Large intestine (tissue), 3 donors: ENCODE measurements around the gene FAM53A. TPM values are rescaled to one million over a fixed set of nuclear protein-coding genes. Genes with fewer than 3 reads are reported as not detected.
"Not testable (repeated sequence)": the region's sequence is repeated elsewhere in the genome, so short reads cannot be mapped to it uniquely, and the experiment has no call there.

Experiments
- DNase-seq, 2 donors: peaks; one replicate each; pipeline versions ENCODE4 v3.0.0 to v3.0.0-alpha.2; 2013
- H3K27ac ChIP-seq: one replicate; pipeline ENCODE4 v1.5.1; 2013; ENCODE audit warnings: low read length
- H3K27me3 ChIP-seq: 2 replicates; pipeline ENCODE4 v1.6.1; 2013; ENCODE audit warnings: low read length; ENCODE audit not compliant: control insufficient read depth, insufficient read depth
- H3K36me3 ChIP-seq: 2 replicates; pipeline ENCODE4 v1.6.1; 2013; ENCODE audit warnings: low read length; ENCODE audit not compliant: control insufficient read depth, insufficient read depth
- H3K4me1 ChIP-seq: one replicate; pipeline ENCODE4 v1.6.1; 2013; ENCODE audit warnings: low read length; ENCODE audit not compliant: control insufficient read depth, insufficient read depth
- H3K4me3 ChIP-seq: one replicate; pipeline ENCODE4 v1.5.1; 2013; ENCODE audit warnings: low read length
- H3K9me3 ChIP-seq: one replicate; pipeline ENCODE4 v1.6.1; 2013; ENCODE audit warnings: mild to moderate bottlenecking, low read depth, low read length, moderate library complexity; ENCODE audit not compliant: control insufficient read depth
- WGBS: methylation state at CpG from one replicate; pipeline ENCODE4 v1.1.5; 2013; ENCODE audit warnings: low lambda C conversion rate; ENCODE audit not compliant: insufficient coverage; 5-methylcytosine and 5-hydroxymethylcytosine counted together
- polyA plus RNA-seq: library from polyadenylated mRNA; unstranded; fragments of 120-200 nt; gene quantifications from one replicate; pipeline ENCODE4 v1.2.1, GENCODE V29; 2013

The FAM53A gene
- polyA plus RNA-seq, 1 donor, result 0.84 TPM

DNA sequence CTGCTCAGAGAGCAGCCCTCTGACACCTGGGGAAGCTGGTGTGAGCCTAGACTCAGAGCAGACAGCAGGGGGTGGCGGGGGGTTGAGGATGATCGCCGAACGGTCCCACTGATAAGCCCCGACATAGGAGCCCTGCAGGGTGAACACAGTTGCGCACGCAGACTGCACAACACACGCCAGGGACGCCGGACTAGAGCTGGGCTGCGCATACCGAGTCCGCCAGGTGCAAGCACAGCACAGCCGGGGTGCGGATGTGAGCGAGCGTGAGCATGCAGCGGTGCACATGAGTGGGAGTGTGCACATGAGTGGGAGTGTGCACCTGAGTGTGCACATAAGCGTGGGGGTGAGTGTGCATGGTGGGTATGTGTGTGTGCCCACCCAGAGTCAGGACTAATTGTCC is 36.7 kb downstream of the FAM53A start:
- H3K4me1 ChIP-seq, result no peaks in the 10 kb centered on the region
- WGBS, result no CpG with 5 or more reads among the region's 19 CpGs

DNA sequence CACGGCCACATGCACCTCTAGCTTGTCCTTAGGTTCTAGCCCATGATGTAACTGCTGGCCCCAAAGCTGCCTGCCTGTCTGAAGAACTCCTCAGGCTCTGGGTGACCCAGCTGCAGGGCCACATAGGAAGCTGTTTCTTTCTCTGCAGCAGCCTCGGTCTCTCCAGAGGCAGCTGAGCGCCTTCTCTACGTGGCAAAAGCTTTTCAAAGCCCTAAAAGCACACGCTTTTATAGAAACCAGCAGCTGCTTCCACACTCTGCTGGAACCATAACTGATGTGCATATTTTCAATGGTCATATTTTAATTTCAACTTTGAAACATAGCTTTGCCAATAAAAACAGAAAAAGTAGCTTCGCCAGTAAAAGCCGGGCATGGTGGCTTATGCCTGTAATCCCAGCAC is 37.4 kb downstream of the FAM53A start:
- Histone ChIP-seq H3K27me3 (no peaks in the 10 kb centered on the region), H3K27ac (no peak overlapping the region), H3K4me3 (no peak overlapping the region), H3K9me3 (no peaks in the 10 kb centered on the region), H3K36me3 (no peaks in the 10 kb centered on the region), H3K4me1 (no peaks in the 10 kb centered on the region)
- WGBS, result 80% methylated on average over 1 of the region's 7 CpGs
- DNase-seq, result no peak

More for the DNA sequence above, 36.7 kb downstream of the FAM53A start:
- Histone ChIP-seq H3K27ac (no peak overlapping the region), H3K27me3 (no peaks in the 10 kb centered on the region), H3K9me3 (peaks cover 7% of the 10 kb centered on the region), H3K36me3 (no peaks in the 10 kb centered on the region), H3K4me3 (no peak overlapping the region)
- no peak for DNase-seq

DNA sequence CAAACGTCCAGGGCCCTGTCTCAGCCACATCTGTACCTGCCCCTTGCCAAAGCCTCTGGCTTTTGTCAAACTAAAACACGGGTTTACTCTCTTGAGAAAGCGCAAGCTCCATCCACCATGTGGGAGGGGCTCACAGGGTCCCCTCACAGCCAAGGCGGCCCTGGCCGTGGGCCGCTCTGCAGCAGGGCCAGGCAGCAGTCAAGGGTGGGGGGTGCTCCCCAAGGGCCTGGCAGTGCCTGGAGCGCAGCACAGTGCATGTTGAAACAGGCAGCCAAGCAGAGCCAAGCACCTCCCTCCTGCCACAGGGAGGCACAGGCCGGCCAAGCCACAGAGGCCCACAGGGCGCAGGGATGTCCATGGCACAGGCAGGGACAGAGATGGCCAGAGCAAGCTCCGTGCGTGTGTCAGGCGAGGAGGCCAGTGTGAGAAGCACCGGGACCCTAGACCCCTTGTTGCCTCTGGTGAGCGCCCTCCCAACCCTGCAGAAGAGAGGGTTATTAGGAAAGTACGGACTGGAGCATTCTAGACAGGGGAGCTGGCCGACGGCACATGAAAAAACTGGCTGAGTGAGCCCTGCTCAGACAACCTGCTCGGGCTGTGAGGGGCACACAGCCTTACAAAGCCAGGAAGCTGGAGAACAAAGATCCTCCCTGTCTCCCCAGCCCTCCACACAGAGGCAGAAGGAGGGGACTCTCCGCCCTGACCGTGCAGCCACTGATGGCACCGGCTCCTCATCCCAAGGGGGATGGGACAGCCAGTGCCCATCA is 39.0 kb downstream of the FAM53A start:
- Histone ChIP-seq H3K27ac (no peak overlapping the region), H3K4me3 (no peak overlapping the region), H3K36me3 (no peaks in the 10 kb centered on the region), H3K27me3 (no peaks in the 10 kb centered on the region), H3K4me1 (peaks cover 7% of the 10 kb centered on the region), H3K9me3 (no peaks in the 10 kb centered on the region)
- peak in 1 of 2 donors; percentile 14 for DNase-seq
- WGBS, result no CpG with 5 or more reads among the region's 21 CpGs

DNA sequence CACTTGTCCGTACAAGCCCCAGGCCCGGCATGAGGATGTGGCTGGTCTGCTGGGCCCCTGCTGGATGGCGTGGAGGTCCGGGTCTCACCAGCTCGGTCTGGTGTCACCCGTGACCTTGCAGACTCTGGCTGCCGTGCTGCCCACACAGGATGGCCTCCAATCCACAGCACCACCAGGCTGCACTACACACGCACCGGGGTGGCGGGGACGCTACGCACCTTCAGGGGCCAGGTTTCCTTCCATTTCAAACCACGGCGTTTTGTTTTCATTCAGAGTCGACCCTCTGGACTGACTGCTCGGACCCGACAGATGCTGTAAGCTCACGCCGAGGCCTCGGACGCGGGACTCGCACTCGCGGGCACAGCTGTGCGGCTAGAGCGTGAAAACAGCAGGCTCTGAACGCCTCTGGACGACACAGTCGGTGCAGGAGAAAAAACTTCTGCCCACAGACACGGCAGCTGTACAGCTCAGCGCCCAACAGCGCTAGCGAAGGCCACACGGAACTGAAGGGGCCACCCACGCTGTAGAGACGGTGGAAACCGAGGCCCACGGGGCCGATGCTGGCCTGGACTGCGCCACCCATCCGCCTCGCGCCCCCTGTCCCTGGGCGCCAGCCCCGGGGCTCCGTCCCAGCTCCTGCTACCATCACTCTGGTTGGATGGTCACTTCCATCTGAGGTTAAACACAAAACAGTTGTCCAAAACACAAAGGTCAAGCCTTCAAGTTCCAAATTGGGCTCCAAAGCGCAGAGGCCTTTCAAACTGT is 40.0 kb downstream of the FAM53A start:
- no peaks in the 10 kb centered on the region for H3K9me3 ChIP-seq
- H3K36me3 ChIP-seq, result no peaks in the 10 kb centered on the region
- no peaks in the 10 kb centered on the region for H3K27me3 ChIP-seq
- no peak for DNase-seq
- 100% methylated on average over 1 of the region's 48 CpGs for WGBS
- H3K27ac ChIP-seq, result no peak overlapping the region
- H3K4me3 ChIP-seq, result no peak overlapping the region
- peaks cover 14% of the 10 kb centered on the region for H3K4me1 ChIP-seq

DNA sequence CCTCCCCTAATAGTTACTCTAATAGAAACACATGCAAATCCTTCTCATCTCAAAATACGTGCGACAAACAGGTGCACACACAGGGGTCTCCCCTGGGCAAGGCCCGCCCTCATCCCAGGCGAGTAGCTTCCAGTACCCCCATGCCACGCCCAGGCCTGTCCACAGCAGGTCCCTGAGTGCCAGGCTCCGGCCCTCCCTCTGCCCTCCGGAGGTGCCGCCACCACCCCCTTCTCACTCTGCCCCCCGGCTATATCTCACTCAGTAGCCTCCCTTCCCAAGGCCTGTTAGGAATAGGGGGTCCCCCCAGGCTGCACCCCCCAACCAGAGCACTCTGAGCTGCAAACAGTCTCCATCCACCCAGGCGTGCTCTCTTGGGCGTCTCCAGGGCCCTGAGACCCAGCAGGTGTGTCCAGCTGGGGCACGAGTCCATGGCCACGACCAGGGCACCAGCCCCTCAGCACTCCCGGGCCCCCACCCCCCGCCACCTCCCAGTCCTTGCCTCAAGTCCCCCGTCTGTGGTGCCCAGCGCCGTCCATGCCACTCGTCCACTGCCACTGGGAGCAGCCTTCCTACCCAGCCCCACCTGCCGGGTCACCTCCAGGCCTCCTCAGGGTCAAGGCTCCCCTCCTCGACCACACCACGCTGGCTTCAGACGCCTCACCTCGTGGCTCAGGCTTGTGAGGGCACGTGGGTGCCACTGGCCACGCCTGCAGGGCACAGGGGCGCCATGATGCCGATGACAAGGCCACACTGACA is 41.7 kb downstream of the FAM53A start:
- WGBS, result no CpG with 5 or more reads among the region's 28 CpGs
- H3K27ac ChIP-seq, result no peak overlapping the region
- DNase-seq, result no peak

DNA sequence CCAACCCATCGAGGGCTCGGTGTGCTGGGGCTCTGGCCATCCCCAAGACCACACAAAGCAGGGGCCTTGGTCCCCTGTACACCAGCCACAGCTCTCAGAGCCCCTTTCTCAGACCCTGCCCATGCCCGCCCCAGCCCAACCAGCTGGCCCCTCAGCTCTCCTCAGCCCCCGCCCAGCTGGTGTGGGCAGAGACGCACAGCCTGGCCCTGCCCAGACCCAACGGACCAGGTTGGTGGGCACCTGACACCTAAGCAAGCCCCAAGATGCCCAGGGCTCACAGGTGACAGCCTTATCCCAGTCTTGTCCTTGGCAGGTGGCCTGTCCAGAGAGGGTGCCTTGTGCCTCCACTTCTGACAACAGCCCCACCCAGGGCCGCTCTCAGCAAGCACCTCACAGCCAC is 42.4 kb downstream of the FAM53A start:
- Histone ChIP-seq H3K36me3 (no peaks in the 10 kb centered on the region), H3K27ac (no peak overlapping the region), H3K9me3 (no peaks in the 10 kb centered on the region), H3K4me3 (no peak overlapping the region), H3K27me3 (no peaks in the 10 kb centered on the region), H3K4me1 (peaks cover 27% of the 10 kb centered on the region)
- WGBS, result no CpG with 5 or more reads among the region's 7 CpGs
- DNase-seq, result no peak

More for the DNA sequence above, 41.7 kb downstream of the FAM53A start:
- no peak overlapping the region for H3K4me3 ChIP-seq
- no peaks in the 10 kb centered on the region for H3K36me3 ChIP-seq
- H3K9me3 ChIP-seq, result no peaks in the 10 kb centered on the region
- H3K27me3 ChIP-seq, result no peaks in the 10 kb centered on the region
- peaks cover 27% of the 10 kb centered on the region for H3K4me1 ChIP-seq

DNA sequence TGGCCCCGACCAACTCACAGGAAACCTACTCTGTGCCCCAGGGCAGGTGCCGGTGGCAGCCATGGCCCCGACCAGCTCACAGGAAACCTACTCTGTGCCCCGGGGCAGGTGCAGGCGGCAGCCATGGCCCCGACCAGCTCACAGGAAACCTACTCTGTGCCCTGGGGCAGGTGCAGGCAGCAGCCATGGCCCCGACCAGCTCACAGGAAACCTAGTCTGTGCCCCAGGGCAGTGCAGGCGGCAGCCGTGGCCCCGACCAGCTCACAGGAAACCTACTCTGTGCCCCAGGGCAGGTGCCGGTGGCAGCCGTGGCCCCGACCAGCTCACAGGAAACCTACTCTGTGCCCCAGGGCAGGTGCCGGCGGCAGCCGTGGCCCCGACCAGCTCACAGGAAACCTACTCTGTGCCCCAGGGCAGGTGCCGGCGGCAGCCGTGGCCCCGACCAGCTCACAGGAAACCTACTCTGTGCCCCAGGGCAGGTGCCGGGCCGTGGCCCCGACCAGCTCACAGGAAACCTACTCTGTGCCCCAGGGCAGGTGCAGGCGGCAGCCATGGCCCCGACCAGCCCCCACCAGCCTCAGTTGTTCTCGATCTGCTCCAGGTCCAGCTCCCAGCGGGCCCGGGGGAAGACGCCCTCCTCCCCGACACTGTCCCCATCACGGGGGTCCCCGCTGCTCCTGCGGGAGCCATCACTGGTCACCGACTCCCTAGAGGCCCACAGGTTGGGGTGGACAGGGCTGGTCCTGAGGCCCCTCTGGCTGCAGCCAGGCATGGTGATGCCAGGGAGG is 43.2 kb downstream of the FAM53A start:
- H3K4me3 ChIP-seq, H3K27ac ChIP-seq, H3K27me3 ChIP-seq, H3K9me3 ChIP-seq, H3K36me3 ChIP-seq, DNase-seq: not testable (repeated sequence)
- WGBS, result no CpG with 5 or more reads among the region's 35 CpGs
- peaks cover 27% of the 10 kb centered on the region for H3K4me1 ChIP-seq

DNA sequence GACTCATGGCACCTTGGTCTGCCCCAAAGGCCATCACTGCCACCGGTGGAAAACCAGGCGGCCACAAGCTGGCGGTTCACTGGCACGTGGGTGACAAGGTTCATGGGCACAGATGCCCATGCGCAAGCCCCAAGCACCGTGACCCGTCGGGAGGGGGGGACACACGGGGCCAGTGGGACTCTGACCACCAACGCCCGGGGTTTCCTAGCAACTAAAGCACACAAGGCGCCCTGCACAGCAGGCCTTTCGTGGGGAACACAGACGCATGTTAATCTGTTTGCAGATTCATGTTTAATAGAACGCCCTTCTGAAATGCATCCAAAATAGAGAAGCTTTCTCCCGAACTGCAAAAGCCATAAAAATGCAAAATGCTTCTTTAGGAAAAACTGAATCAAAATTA is 43.9 kb downstream of the FAM53A start:
- no peaks in the 10 kb centered on the region for H3K9me3 ChIP-seq
- no peaks in the 10 kb centered on the region for H3K36me3 ChIP-seq
- no peak overlapping the region for H3K27ac ChIP-seq
- no peaks in the 10 kb centered on the region for H3K27me3 ChIP-seq
- no CpG with 5 or more reads among the region's 16 CpGs for WGBS
- no peak overlapping the region for H3K4me3 ChIP-seq
- H3K4me1 ChIP-seq, result peaks cover 27% of the 10 kb centered on the region
- peak; percentile 45 to 58 for DNase-seq

DNA sequence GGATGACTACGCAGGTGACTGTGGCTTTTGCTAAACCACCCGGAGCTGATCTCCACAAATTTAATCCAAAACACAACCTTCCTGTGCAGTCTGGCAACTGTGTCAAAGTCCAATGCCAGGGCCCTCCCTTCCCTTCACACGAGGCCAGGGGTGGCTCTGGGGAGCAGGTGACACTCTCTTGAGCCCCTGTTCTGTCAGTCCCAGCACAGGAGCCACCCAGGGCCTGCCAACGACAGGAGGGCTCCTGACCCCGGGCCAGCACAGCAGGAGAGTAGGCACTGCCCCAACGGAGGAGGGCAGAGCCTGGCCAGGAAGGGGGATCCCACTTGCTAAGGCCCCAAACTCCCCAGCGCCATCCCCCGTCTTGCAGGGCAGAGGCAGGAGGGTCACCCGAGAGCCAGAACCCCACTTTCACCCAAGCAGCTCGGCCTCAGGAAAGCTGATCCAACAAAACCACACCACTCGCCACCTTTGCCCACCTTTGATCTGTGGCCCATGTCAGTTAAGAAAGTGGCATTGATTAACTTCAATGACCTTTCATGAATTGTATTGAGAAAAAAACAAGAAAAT is 44.7 kb downstream of the FAM53A start:
- no CpG with 5 or more reads among the region's 11 CpGs for WGBS
- no peaks in the 10 kb centered on the region for H3K36me3 ChIP-seq
- no peaks in the 10 kb centered on the region for H3K9me3 ChIP-seq
- peaks cover 27% of the 10 kb centered on the region for H3K4me1 ChIP-seq
- H3K4me3 ChIP-seq, result no peak overlapping the region
- no peaks in the 10 kb centered on the region for H3K27me3 ChIP-seq
- H3K27ac ChIP-seq, result no peak overlapping the region
- DNase-seq, result peak; percentile 35 to 63
